NCI-H2171 treated with DMSO at 0.1 percent for 48 hours (cell line): ENCODE measurements around the gene ABHD12.
"Not testable (repeated sequence)": the region's sequence is repeated elsewhere in the genome, so short reads cannot be mapped to it uniquely, and the experiment has no call there.

Experiments used
- DNase-seq: peaks from one replicate; lab custom pipeline; 2025; lab: John Stamatoyannopoulos, UW

ABHD12 gene

DNA sequence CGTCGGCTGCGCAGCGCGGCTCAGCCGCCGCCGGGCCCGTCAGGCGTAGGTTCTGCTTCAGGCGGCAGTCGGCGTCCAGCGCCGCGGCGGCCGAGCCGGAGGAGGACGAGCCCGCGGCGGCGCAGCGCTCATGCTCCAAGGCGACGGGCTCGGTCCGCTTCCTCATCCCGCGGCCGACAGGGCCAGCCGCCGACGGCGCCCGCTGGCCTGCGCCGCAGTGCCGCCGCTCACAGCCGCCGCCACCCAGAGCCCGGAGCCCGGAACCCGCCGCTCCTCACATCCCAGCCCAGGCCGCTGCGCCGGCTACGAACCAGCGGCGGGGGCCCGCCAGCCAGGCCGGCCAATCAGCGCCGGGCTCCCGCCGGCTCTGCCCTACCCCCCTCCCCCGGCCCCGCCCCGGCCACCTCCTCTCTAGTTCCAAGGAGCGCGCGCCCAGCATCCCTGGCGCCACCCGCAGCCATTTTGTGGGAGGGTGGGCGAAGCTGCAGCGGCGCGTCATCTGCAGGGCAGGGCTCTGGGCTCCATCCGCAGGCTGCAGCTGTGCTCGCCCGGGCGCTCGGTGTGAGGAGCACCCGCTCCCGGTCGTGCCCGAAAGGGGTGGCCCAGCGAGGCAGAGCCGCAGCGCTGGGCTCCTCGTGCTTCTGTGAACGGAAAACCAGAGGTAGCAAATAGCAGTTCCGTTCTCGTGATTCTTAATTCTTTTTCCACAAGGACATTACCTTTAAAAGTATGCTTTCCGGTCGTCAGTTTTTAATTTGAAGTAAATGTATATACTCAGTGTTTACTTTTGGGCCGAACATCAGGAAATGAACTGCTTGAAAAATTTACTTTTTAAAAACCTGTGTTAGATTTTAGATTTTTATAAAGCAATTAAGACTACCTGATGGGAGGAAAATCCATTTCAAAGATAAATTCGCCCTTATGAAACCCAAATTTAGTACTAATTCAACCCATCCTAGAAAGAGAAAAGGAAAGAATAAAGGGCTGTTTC is at the start of gene ABHD12:
TSS of gene ABHD12 (minus strand) at position 298 of the 991 bp plus-strand sequence. CDS start at position 166, 132 bp downstream.
- DNase-seq, result peak; percentile 98

DNA sequence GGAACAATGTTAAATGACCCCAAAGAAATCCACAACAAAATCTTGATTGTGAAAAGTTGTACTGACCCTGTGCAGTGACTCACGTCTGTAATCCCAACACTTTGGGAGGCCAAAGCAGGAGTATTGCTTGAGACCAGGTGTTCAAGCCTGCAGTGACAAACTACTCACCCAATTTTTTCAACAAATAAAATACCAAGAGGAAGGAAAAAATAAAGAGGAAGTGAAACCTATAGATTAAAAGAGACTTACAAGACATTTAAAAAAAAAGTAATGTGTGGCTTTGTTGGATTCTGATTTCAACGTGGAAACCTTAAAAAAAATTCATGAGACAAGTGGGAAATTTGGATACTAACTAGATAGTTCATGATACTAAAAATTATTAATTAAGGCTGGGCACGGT is 48.7 kb upstream of the ABHD12 start:
- no peak for DNase-seq

DNA sequence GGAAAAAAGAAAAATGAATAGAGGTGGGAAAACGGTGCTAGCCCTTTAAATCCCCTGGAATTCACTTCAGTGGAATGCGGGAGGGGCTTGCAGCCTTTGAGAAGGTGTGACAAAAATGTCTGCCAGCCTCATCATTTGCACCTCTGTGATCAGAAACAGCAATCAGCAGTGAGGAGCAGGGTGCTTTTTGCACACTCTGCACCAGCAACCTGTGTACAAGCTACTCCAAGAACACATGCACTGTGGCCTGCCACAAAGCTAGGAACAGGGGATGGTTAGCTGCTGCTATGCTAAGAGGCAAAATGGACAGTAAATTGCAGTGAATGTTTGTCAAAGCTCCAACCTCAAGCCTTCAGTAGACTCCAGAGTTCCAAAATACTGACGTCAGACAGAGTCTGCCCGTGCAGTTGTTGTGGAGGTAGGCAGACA is 46.5 kb upstream of the ABHD12 start:
- no peak for DNase-seq

DNA sequence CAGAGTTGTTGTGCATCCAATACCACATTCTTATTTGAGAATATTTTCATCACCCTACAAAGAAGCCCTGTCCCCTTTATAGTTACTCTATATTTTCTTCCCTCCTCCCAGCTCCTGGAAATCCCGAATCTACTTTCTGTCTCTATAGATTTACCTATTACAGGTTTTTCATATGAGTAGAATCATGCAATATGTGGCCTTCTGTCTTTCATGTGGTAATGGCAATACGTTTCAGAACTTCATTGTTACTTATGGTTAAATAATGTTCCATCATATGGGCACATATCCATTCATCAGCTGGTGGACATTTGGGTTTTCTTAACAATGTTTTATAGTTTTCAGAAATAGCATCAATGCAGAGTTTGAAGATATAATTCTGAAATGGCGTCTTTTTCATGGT is 33.9 kb upstream of the ABHD12 start:
- no peak for DNase-seq

DNA sequence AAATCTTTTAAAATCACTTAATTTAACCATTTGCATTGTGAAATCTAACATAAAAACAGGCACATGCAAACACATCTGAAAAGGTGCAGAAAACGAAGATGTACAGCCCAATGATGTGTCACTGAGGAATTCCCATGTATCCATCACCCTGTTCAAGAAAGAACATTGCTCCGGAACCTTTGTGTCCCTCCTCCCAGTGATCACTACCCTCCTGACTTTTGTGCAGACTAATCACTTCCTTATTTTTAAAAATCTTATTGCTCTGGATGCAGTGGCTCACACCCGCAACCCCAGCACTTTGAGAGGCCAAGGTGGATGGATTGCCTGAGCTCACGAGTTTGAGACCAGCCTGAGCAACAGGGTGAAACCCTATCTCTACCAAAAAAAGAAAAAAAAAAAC is 31.4 kb upstream of the ABHD12 start:
- no peak for DNase-seq

DNA sequence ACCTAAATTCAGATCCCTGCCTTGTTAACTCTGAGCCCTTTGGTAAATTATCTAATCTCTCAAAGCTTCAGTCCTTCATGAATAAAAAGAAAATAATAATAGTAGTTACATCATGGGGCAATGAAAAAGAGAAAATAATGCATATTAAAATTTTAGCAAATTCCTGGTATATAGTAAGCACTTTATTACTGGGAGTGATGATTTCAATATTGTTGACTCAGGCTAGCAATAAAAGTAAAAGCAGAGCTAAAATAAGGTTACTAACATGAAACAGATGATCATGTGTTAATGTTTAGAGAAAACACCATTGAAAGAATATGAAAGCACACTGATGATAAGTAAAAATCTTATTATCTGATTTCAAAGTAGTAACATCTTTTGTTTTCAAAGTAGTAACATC is 30.5 kb upstream of the ABHD12 start:
- DNase-seq, result no peak

DNA sequence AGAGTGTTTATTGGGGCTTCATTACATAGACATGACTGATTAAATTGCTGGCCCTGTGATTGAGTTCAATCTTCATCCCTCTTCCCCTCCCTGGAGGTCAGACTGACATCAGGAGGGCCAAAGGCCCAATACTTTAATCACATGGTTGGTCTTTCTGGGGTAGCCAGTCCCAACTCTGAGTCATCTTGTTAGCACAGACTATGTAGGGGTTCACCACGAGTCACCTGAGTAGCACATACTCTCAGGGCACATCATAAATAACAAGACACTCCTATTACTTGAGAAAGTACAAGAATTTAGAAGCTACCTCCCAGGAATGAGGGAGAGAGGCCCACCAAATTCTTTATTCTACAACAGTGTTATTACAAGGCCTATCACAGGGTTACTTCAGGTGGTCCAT is 28.1 kb upstream of the ABHD12 start:
- DNase-seq, result no peak

DNA sequence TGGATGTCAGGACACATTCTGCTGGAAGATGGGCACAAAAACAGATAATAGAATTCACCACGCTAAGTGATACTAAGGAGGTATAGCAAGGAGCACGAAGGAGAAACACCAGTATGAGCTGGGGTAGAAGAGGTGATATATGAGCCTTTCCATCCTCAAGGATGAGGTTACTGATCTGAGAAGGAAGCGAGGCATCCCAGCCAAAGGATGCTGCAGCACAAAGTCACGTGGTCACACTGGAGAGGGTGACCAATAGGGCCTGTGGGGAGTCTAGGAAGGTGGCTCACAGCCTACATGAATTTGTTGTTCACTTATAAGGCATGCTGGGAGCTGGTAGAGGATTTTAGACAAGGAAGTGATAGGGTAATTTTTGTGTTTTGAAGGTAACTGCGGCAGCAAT is 18.3 kb upstream of the ABHD12 start:
- DNase-seq, result no peak

DNA sequence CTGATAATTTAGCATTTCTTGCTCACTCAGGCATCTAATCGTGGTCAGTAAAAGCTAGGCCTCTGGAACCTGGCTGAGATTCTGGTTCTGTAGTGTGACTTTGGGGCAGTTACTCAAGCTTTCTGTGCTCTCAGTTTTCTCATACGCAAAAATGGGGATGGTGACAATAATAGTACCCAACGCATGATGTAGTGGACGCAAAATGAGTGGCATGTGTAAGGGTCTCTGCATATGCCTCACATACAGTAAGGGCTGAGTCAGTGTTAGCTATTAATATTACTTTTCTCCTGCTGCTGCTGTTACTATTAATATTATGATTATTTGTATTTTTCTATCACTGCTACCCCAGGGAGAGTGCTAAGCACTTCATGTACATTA is 17.5 kb upstream of the ABHD12 start:
- no peak for DNase-seq

DNA sequence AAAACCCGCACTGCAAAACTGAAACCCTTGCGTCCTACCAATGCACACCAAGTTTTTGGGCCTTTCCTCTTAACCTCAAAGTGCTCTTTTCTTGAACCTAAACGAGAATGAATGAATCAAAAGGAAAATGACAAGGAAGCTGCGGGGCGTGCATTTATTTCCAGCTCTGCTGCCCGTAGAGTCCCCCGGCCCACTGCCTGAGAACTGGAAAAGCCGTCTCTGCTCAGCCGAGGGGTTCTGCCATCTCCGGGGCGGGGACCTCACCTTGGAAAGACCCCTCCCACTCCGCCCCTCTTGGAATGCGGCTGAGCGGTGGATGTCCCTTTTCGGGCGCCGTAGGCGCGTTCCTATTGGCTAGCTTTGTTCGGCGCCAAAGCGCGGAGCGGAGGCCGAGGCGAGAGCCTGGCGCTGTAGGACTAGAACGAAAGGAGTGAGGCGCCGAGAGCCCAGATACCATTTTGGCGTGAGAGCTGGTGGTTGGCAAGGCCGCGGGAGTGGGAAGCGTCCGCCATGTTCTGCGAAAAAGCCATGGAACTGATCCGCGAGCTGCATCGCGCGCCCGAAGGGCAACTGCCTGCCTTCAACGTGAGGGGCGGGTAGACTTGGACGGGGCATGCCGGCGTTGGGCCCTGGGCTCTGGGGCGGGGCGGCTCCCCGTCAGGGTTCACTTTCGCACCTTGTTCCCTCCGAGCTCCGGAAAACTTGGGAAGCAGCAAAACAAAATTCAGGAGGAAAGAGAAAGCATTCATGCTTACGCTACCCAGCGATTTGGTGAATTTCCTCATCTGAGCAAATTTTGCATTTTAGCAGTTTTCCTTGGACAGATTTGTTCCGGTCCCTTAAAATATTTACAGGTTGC is 16.9 kb upstream of the ABHD12 start, which contains the start of gene GINS1:
TSS of gene GINS1 (plus strand) at position 363 of the 859 bp plus-strand sequence. CDS start at position 511, 148 bp downstream.
- DNase-seq, result peak; percentile 97

DNA sequence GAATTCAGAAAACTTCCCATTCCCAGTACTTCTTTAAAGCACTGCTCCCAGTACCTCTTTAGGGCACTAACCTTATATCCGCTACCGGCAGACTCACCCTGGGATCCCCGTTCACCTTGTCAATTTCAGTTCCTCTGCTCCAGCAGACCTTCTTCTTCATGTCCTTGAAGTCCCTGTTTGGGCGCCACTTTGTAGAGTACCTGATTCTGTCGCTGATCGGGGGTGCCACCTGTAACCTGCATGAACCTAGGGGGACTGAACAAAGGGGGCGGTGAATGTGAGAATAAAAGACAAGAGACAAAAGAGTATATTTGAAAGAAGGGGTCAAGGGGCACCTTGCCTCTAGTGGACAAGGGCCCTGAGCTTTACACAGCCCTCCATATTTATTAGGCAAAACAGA is 11.9 kb upstream of the ABHD12 start:
- no peak for DNase-seq

DNA sequence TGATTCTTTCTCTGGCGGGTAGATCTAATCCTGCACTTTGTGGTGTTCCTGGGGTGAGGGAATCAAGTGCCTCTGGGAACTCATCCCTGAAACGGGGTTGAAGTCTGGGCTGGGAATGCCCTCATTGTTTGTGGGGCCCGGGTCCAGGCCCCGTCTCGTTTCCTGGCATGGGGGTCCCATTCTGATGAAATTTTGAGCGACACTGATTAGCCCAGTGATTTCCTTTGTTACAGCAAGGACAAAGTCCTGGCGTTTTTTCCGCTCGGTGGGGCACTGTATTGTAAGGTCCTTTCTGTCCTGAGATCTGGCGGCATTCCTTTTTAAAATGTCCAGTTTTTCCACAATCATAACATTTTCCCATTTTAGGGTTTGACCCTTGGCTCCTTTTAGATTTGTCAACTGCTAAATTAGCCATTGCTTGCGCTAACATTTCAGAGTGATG is 9.7 kb upstream of the ABHD12 start:
- DNase-seq, result not testable (repeated sequence)

DNA sequence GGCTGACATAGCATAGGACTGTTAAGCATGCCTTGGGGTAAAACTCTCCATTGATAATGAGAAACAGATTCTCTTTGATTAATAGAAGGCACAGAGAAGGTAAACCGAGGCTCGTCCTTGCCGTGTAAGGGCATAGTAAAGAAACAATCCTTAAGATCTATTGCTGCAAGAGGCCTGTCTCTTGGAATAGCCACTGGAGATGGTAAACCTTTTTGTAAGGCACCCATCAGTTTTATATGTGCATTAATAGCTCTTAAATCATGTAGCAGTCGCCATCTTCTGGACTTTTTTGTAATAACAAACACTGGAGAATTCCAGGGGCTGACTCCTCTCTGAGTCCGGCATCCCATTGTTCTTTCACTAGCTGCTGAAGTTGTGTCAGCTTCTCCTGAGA is 8.4 kb upstream of the ABHD12 start:
- DNase-seq, result peak; percentile 77

DNA sequence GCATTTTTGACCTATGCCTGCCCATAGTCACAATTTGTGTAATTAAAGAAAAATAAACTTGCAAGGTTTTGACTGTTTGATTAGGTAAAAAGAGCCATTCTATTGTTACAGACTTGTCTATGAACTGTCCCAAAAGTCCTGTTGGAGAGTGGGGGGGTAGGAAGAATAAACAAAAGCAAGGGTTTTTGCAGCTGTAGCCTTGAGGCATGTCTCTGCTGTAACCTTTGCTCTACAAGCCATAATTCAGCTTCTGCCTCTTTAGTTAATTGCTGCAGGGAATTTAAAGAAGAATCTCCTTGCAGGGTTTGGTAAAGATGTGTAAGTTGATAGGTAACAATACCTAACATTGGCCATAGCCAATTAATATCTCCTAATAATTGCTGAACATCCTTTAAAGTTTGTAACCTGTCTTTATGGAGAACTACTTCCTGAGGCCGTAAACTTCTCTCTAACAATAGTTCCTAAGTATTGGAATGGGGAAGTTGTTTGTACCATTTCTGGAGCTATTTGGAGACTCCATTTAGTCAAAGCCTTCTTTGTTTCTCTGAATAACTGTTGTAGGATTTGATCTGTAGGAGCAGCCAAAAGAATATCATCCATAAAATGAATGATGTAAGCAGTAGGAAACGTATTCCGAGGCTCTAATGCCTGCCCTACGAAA is 7.9 kb upstream of the ABHD12 start:
- DNase-seq, result no peak

DNA sequence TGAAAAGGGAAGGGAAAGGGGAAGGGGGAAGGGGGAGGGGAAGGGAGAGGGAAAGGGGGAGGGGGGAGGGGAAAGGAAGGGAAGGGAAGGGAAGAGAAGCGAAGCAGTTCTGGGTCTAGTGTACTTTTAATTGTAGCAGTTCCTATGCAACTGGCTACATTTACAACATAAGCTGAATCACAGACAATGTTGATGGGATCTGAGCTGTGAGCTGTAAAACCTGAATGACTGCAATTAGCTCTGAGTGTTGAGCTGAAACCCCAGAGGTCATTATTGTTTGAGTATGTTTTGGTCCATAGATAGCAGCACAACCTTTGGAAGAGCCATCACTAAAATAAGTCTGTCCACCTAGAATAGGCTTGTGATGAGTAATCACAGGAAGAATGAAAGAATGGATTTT is 7.2 kb upstream of the ABHD12 start:
- no peak for DNase-seq

DNA sequence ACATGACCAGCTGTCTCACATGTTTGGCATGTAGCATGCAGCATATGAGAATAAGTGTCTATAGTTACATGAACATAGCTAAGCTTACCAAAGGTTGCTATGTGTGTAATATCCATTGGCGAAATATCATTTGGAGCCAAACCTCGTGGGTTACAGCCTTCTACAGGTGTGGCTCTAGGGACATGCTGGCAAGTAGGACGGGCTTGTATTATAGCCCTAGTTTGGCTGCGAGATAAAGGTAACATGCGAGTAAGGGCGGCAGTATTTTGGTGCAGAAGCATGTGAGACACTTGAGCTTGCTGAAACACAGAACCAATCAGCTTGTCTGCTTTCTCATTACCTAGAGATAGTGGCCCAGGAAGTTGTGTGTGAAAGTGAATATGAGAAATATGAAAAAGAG is 6.5 kb upstream of the ABHD12 start:
- DNase-seq, result no peak

DNA sequence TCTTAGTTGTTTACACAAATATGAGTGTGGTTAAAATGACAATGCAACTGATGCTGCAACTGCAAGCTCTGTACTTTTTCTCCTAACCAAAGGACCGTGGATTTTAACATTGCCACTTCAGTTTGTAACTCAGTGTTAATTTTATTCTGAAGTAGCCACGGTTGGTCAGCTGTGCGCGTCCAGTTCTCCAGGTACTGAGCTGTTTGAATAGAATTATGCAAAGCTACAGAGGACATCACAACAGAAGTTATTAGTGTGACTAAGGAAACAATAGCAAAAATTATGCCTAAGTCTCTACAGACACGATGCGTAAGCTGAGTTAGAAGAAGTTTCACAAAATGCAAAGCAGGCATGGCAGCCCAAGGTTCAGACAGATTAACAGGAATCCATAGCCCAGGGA is 4.4 kb upstream of the ABHD12 start:
- DNase-seq, result no peak

DNA sequence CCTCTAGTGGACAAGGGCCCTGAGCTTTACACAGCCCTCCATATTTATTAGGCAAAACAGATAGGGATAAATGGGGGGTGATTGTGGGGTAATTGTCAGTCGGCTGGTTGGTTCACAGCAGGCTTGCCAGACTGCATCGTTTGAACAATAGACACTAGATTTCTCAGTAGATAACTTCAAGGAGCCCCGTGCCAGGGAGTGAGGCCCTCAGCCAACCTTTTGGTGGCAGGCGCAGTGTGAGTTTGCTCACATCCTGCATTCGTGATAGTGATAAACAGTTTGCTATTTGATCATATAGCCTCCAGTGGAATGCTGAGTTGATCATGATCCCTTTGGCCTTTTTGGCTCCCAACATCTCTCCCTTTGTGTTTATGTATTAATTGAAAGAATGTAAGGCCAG is 3.6 kb upstream of the ABHD12 start:
- DNase-seq, result no peak

DNA sequence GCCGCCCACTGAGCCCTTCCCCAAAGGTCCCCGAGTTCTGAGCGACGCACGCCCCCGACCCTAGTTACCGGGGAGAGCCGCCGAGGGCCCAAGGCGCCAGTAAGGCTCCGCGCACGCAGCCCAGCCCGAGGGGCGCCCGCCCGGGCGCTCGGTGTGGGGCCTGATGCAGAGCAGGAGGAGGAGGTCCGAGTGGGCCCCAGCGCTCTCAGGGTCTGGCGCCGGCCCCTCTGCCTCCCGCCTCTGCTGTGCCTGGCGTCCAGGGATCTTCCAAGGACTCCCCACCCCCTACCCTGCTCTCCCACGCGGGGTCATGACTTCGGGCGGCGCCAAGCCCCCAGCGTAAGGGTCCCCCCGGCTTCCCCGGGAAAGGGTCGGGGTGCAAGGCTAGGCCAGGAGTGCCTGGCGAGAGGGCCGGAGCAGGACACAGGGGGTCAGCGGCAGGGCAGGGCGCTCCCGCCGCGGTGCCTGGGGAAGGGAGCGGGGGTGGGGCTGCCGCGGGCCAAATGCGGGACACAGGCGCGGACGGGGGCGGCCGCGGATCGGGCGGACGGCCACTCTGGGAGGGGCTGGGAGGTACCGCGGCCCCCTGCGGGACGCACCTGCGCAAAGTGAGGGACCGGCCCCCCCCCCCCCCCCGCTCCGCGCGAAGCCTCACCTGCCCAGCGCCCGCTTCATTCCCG is 637 bp downstream of the ABHD12 start:
- DNase-seq, result no peak

DNA sequence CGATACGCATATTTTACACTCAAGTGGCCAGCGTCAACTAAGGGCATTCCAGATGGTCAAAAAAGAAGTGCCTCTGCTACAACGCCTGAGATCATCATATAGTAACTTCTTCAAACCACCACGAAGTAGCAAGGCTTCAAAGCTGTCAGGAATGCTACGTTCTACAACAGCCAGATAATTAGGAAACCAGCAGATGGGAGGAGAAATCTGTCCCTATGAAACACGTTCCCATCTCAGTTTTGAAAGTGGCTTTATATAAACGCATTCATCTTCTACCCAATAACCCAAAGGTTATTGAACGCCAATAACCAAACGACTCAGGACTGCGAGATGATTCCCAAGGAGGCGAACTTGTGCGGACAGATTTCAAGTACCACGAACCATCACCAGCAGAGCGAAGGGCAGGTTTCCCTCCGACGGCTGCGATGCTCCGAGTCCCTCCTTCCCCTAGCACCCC is 1.2 kb downstream of the ABHD12 start:
- peak; percentile 68 for DNase-seq

DNA sequence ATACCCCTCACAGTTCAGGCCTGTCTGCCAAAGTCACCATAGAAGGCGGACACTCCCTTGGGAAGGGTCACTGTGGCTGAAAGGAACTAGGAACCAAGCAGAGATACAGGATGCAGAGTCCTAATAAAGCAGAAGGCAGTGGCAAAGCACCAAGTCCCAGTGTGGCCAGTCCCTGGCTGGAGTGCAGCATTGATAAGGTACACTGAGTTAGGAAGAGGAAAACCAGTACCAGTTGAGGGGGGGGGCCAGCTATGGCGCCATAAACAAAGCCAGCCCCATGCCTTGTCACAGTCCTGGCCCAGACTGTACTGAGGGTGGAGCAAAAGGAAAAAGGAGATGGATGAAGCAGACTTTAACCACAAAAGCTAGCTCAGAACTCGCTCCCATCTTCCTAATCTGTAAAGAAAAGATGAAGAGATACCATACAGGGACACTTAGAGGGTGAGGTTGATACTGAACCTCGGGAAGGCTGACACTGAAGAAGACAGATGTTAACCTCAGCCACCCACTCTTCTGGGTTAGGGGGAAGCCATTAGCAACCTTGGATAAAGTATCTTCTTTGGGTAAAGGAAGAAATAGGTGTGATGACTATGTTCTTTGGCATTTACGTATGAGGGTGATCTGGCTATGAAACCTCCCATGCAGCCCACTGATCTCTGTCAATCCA is 7.8 kb downstream of the ABHD12 start:
- no peak for DNase-seq
